ENCODE measurements around the gene HTR7. TPM values are rescaled to one million over a fixed set of nuclear protein-coding genes. Genes with fewer than 3 reads are reported as not detected.

The HTR7 gene
- total and polyA plus RNA-seq, 9 of the 15 experiments (the other 6 are each of a cell fraction or from before 2014, with no cell fraction given): 0.07 to 0.33 (median 0.18) TPM

DNA sequence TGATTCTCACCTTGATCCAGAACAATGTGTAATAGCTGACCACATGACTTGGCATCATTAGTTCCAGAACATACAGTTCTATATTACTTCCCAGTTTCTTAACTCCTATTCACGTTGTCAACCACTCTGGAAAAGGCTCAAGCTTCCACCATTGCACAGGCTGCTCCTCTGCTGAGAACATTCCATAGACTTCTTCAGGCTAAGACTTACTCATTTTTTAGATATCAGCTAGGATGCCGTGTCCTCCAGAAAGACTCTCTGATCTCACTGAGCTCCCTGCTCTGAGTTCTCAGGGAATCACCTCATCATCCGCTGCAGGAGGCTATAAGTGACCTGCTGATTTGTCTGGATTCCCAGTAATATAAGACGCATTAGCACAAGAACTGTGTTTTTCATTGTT, 73.1 kb downstream of the HTR7 start:
- Histone ChIP-seq H3K4me3 (no peak overlapping the region), H4K20me1 (replicated peaks; ENCODE audit: control insufficient read depth, insufficient read depth, low read length) (no peaks in the 10 kb centered on the region), H3K9ac (ENCODE audit: insufficient read depth in 1 of 2, low read depth in 2 of 2, low read length in 2 of 2) (no peak overlapping the region), H3K27ac (ENCODE audit: extremely low read depth, low read depth, low read length) (no peak overlapping the region), H3K27me3 (ENCODE audit: control insufficient read depth in 2 of 2, insufficient read depth in 2 of 2, low read length in 2 of 2) (peaks cover 0 to 4% of the 10 kb centered on the region in 2 experiments; a peak in 2 of 5 replicates), H3K4me2 (ENCODE audit: insufficient read depth, low read length) (no peak overlapping the region), H3K9me3 (replicated peaks; ENCODE audit: control insufficient read depth, insufficient read depth, low read depth, low read length) (no peaks in the 10 kb centered on the region), H2AFZ (ENCODE audit: low read depth, low read length) (no peak overlapping the region), H3K79me2 (ENCODE audit: control insufficient read depth, insufficient read depth, low read length) (no peaks in the 10 kb centered on the region), H3K4me1 (replicated peaks in 1 of 2; ENCODE audit: control insufficient read depth in 2 of 2, insufficient read depth in 2 of 2, low read length in 2 of 2) (no peaks in the 10 kb centered on the region), H3K36me3 (ENCODE audit: control insufficient read depth, insufficient read depth, low read length) (no peaks in the 10 kb centered on the region), H3K9me1 (ENCODE audit: control insufficient read depth, insufficient read depth, low read length) (no peaks in the 10 kb centered on the region)
- no peak for FAIRE-seq
- BruUV-seq (replicated peaks): no TSS peak
- ChIA-PET POLR2A (no interaction called here), CTCF (ENCODE audit: low intra/inter-chr PET ratio) (no interaction called here)
- DNase-seq (ENCODE audit: extremely low read depth in 1 of 4, low spot score in 3 of 4): no peak
- in situ Hi-C loops (cut with MboI): no loop called here
- WGBS (ENCODE audit: insufficient coverage, low coverage, missing lambda C conversion rate): 5% methylated on average over 4 of the region's 4 CpGs
- intact Hi-C loops (cut with micrococcal nuclease): no loop called here
- no peak for ATAC-seq
- TF ChIP-seq CTCF (IDR thresholded peaks at IDR 0.05 in 2 of 3, conservative IDR thresholded peaks at IDR 0.05 in 1 of 3; ENCODE audit: insufficient read depth in 2 of 3, low read depth in 1 of 3, low read length in 3 of 3) (no peak), HNRNPLL (IDR thresholded peaks at IDR 0.05; ENCODE audit: low read depth, low read length, poor library complexity, severe bottlenecking) (no peak), BRF2 (IDR thresholded peaks at IDR 0.05; ENCODE audit: borderline replicate concordance, insufficient read depth, insufficient read length) (no peak), MBD1 (CRISPR knock-in tag; IDR thresholded peaks at IDR 0.05) (no peak), HDAC3 (IDR thresholded peaks at IDR 0.05; ENCODE audit: borderline replicate concordance, partially characterized antibody) (no peak), PCBP2 (IDR thresholded peaks at IDR 0.05; ENCODE audit: low read depth, low read length, poor library complexity, severe bottlenecking) (no peak), YBX1 (IDR thresholded peaks at IDR 0.05) (no peak), RFX7 (CRISPR knock-in tag; IDR thresholded peaks at IDR 0.05) (no peak), SRSF1 (IDR thresholded peaks at IDR 0.05; ENCODE audit: low read depth, low read length) (no peak), ZNF311 (CRISPR knock-in tag; IDR thresholded peaks at IDR 0.05) (no peak), ZNF217 (CRISPR knock-in tag; IDR thresholded peaks at IDR 0.05) (no peak)

All from K562 (cell line).